Measurements from ENCODE around the gene VPS35L.

The VPS35L gene

DNA sequence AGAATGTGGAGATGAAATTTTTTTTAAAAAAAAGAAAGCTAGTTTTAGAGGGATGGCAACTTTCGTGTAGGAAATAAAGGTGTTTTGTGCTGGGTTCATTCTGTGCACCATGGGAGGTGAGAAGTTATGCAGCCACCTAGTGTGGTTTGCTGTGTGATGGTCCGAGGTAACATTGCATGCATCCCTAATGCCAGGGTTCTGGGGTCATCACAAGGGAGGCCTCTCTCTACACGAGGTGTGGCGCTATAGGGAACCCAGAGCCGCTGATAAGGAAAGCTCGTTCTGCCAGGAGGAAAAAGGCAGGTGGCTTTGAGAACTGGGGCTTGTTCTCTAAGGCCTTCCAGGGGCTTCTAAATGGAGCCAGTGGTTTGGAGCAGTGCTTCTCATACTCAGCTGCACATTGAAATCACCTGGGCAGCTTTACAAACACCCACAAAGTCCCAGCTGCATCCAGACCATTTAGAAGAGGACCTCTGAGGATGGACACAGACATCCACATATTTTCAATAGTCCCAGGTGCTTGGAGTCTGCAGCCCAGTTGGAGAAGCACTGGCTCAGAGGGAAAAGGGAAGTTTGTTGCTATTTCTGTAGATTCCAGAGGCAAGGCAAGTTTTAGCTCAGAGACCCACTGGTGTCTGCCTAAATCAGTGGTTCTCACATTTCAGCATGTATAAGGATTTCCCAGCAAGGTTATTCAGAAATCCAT lies 43.5 kb downstream of the VPS35L start:
- DNase-seq, result no peak

DNA sequence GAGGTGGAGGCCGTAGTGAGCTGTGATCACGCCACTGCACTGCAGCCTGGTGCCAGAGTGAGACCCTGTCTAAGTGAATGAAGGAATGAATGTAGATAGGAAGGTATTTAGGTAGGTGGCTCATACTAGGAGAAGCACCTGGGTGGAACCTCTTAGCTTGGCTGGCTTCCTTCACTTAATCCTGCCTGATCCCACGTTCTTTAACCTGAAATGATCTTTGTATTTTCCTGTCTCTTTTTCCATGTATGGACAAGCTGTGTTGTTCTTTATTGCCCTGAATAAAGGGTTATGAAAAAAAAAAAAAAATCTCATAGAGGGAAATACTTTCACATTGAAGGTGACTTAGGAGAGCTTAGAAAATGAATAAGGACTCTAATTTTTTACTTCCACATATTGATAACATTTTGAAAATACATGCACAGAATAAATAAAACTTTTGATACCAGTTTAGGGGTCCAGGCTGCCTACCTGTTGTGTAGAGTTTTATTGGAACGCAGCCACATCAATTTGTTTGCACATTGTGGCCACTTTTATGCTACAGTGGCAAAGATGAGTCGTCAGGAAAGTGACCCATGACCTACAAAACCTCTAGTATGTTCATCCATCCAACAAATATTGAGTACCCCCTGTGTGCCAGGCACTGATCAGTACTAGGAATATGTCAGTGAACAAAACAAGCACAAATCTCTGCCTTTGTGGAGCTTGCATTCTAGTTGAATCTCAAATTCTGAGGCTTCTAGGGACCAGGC lies 44.6 kb downstream of the VPS35L start:
- DNase-seq, result no peak

DNA sequence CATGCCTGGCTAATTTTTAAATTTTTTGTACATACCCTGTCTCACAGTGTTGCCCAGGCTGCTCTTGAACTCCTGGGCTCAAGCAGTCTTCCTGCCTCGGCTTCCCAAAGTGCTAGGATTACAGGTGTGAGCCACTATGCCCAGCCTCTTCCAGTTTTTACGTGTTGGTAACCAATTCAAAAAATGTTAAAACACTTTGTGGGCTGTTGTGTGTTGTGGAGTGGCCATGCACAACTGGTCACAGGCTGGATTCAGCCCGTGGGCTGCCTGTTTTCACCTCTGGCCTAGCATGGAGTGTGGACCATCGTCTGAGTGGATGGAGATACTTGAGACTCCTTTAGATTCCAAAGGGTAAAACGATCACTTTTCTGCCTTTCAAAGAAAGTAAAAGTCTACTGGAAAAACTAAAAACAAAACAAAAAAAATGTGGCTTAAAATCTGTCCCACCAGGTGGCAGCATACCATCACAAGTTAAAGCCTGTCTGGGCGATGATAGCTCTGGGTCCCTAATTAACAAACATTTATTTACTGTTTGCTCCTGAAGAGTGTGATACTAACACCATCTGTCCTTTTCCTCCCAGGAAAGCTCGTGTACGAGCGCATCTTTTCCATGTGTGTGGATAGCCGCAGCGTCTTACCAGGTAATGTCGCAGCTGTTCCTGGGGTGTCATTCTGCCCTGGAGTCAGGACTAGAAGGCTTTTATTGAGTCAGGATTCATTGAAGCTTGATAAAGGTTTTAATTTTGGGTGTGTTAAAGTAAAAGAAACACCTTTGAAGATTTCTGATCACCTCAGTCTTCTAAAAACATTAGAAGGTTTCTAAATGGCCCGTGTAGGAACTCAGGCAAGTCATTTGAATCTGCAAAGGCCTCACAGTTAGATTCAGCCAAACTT lies 45.8 kb downstream of the VPS35L start:
- DNase-seq, result peak; percentile 22

- DNase-seq, result no peak
Observed at GRCh38 chr16:19604911-19605310, 49.4 kb downstream of the VPS35L start.

GRCh38 chr16:19605701-19606100 lies 50.2 kb downstream of the VPS35L start:
- no peak for DNase-seq

GRCh38 chr16:19607616-19608280 lies 52.2 kb downstream of the VPS35L start:
- DNase-seq, result peak; percentile 70

DNA sequence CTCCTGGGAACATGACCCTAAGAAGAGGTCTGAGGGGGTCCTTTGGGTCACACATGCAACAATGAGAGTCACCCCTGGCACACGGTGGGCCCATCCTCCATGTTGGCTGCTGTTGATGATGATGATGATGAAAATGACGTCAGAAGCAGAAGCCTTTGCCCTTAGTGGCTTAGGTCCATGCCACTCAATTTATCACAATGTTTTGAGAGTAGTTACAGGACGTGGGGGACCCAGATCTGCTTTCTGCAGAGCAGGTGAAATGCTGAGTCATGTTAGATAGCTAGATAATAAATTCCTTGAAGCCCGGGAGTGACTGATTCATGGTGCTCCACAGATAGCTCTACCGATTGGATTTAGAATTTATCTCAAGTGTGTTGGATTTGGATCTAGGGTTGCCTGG lies 53.9 kb downstream of the VPS35L start:
- no peak for DNase-seq

DNA sequence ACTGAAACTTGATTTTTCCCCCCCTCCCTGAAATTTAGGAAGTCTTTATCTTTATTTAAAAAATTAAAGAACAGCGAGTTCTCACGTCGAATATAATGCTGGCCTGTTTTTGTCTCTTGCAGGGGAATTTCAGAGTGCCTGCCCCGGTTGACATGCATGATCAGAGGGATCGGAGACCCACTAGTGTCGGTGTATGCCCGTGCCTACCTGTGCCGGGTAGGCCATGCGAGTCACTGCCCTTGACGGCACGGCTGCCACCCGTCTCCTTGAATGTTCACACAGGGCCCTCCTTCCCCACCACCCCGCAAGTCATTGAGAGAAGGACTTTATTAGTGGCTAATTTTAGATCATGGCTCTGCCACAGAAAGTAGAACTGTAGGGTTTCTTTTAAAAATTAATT lies 54.7 kb downstream of the VPS35L start:
- DNase-seq, result no peak

- DNase-seq, result peak; percentile 10
Observed at GRCh38 chr16:19613834-19614233, 58.3 kb downstream of the VPS35L start.

DNA sequence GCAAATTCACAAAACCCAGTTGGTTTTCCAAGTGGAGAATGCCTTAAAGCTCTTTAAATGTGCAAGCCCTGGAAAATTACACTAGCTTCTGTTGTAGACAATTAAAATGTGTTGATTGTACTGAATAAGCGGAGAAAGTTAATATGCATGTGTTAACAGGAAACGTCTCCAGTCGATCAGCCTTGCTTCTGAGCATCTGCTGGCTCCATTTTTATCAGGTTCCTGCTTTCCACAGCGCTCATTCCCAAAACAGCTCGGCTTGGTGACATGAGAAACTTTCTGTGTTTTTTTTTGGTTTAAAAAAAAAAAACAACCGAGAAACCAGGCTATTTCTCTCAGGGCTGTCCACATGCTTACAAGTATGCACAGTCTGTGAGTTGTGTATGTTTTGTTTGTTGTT lies 60.7 kb downstream of the VPS35L start:
- no peak for DNase-seq

DNA sequence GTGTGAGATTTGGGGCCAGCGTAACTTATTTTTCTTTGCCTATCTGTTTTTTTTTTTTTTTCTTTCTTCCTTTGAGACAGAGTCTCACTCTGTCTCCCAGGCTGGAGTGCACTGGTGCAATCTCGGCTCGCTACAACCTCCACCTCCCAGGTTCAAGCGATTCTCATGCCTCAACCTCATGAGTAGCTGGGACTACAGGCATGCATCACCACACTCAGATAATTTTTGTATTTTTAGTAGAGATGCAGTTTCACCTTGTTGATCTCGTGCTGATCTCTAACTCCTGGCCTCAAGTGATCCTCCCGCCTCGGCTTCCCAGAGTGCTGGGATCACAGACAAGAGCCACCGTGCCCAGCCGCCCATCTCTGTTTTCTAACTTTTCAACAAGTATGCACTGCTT lies 63.4 kb downstream of the VPS35L start:
- DNase-seq, result no peak

GRCh38 chr16:19621445-19621844 lies 65.9 kb downstream of the VPS35L start:
- no peak for DNase-seq

- DNase-seq, result no peak
Observed at GRCh38 chr16:19625039-19625438, 69.5 kb downstream of the VPS35L start.

GRCh38 chr16:19636436-19637267 lies 81.1 kb downstream of the VPS35L start:
- DNase-seq, result no peak

GRCh38 chr16:19639986-19640421 lies 84.5 kb downstream of the VPS35L start:
- DNase-seq, result no peak

- no peak for DNase-seq
Observed at GRCh38 chr16:19642501-19642900, 87.0 kb downstream of the VPS35L start.

GRCh38 chr16:19644877-19645276 lies 89.4 kb downstream of the VPS35L start:
- DNase-seq, result no peak

GRCh38 chr16:19645557-19645981 lies 90.1 kb downstream of the VPS35L start:
- DNase-seq, result peak; percentile 13

DNA sequence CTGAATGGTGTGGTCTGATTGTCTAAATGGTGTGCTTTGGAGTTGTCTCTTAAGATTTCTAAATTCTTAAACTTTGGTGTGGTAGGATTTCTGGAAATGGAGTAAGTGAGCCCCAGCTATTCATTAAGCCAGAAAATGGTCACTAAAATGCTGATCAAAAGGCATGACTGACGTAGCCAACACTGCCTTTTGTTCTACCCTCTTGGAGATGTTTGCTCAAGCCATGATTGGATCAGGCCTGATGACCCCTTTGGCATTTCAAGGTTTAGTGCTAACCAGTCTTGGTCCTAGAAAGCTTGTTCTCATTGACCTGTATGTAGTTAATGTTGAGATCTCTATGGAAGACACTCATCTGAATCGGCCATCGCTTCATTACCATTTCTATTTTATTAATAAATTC lies 94.5 kb downstream of the VPS35L start:
- no peak for DNase-seq

DNA sequence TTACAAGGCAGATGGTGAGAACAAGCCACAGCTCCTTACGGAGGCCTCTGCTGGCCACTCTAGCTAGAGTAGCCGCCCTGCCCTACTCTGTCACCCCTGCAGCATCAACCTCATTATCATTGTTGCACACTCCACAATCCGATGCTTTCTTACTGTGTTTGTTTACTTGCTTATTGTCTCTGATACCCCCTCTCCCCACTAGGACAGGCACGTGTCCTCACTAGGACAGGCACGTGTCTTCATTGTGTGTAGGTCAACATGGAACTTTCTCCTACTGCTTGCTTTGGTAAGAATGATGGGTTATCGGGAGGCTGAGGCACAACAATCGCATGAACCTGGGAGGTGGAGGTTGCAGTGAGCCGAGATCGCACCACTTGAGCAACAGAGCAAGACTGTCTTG lies 98.6 kb downstream of the VPS35L start:
- DNase-seq, result no peak

GRCh38 chr16:19655242-19655777 lies 99.8 kb downstream of the VPS35L start:
- no peak for DNase-seq

DNA sequence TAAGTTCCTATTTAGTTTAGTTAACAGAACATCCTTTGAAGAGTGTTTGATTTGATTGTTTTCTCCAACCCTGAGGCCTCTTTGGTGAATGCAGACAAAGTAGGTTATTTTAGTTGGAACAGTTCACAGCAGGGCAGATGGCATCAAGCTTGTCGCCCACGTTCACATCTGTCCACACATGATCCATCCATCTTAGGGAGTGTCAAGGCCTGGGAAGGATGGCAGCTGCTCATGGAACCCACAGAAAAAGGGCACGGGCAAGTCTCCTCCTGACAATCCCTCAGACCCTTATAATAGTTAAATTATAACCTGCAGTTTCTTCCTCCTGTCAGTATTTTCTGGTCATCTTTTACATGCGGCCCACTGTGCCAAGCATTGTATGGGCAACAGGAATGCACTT lies 102.3 kb downstream of the VPS35L start:
- DNase-seq, result no peak
